ENCODE data around the gene PATL2.

- no peak for TF ChIP-seq BACH2 (CRISPR knock-in tag; IDR thresholded peaks at IDR 0.05; ENCODE audit: borderline replicate concordance)
- TF ChIP-seq RARB (CRISPR knock-in tag; IDR thresholded peaks at IDR 0.05): no peak
- no peak for TF ChIP-seq TSHZ2 (CRISPR knock-in tag; IDR thresholded peaks at IDR 0.05)
- TF ChIP-seq ZFP30 (CRISPR knock-in tag; IDR thresholded peaks at IDR 0.05): no peak
- TF ChIP-seq GLIS3 (CRISPR knock-in tag; IDR thresholded peaks at IDR 0.05): no peak
- TF ChIP-seq ZNF8 (CRISPR knock-in tag; IDR thresholded peaks at IDR 0.05): no peak
- no peak for TF ChIP-seq CSRNP3 (CRISPR knock-in tag; IDR thresholded peaks at IDR 0.05)
- no peak for TF ChIP-seq CREB5 (CRISPR knock-in tag; IDR thresholded peaks at IDR 0.05; ENCODE audit: low read depth)
- TF ChIP-seq ARNTL (CRISPR knock-in tag; IDR thresholded peaks at IDR 0.05; ENCODE audit: borderline replicate concordance, low read depth): no peak
- TF ChIP-seq SNAI2 (CRISPR knock-in tag; IDR thresholded peaks at IDR 0.05): no peak
Measured at GRCh38 chr15:44715142-44715796, 4.1 kb upstream of the PATL2 start.

All from SK-N-SH treated with all-trans-retinoic acid at 6 μM for 48 hours (cell line).